MG63 (cell line): ENCODE measurements around the gene STMN3. TPM values are rescaled to one million over a fixed set of nuclear protein-coding genes. Genes with fewer than 3 reads are reported as not detected.
"Not testable (repeated sequence)": the region's sequence is repeated elsewhere in the genome, so short reads cannot be mapped to it uniquely, and the experiment has no call there.

ENCODE experiments used
- DNase-seq: peaks from one replicate; pipeline ENCODE4 v3.0.0-alpha.2; 2020
- H3K27me3 ChIP-seq: fragments of 250-450 bp; sonication (Bioruptor Pico); 2 replicates; pipeline ENCODE4 v1.5.1; 2020; ENCODE audit warnings: mild to moderate bottlenecking, moderate library complexity
- H3K36me3 ChIP-seq: fragments of 250-450 bp; sonication (Bioruptor Pico); 2 replicates; pipeline ENCODE4 v1.5.1; 2020; ENCODE audit warnings: mild to moderate bottlenecking, moderate library complexity
- H3K4me3 ChIP-seq: fragments of 250-450 bp; sonication (Bioruptor Pico); 2 replicates; pipeline ENCODE4 v1.5.1; 2020; ENCODE audit warnings: mild to moderate bottlenecking, moderate library complexity
- H3K9me3 ChIP-seq: fragments of 250-450 bp; sonication (Bioruptor Pico); 2 replicates; pipeline ENCODE4 v1.5.1; 2020; ENCODE audit warnings: mild to moderate bottlenecking, moderate library complexity
- total RNA-seq: library from RNA; depleted of rRNA; stranded (reverse); fragments of >200 nt; shearing (Covaris generic); gene quantifications from 2 replicates; pipeline ENCODE4 v1.2.3, GENCODE V29; 2014; ENCODE audit warnings: low replicate concordance

Gene STMN3
- total RNA-seq, 1 experiment from 2014 or later = 98.0 TPM

DNA sequence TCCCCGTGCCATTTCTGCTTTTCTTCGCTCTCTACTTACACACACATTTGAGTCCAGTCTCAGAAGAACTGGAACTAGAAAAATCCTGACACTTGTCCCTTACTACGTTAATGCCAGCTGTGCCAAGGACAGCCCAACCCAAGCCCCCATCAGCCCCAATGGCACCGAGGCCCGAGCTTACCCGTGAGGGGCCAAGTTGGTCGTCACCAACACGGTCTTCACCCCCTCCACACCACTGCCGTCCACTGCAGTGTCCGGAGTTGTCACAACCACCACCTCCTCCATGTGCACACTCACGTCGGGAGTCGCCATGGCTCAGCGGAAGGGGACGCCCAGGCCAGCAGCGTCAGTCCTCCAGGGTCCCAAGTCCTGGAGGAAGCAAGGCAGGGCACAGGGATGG, 34.1 kb downstream of the STMN3 start:
- Histone ChIP-seq H3K36me3 (peaks cover 62% of the 10 kb centered on the region), H3K9me3 (no peaks in the 10 kb centered on the region), H3K4me3 (no peak overlapping the region), H3K27me3 (no peaks in the 10 kb centered on the region)
- no peak for DNase-seq

DNA sequence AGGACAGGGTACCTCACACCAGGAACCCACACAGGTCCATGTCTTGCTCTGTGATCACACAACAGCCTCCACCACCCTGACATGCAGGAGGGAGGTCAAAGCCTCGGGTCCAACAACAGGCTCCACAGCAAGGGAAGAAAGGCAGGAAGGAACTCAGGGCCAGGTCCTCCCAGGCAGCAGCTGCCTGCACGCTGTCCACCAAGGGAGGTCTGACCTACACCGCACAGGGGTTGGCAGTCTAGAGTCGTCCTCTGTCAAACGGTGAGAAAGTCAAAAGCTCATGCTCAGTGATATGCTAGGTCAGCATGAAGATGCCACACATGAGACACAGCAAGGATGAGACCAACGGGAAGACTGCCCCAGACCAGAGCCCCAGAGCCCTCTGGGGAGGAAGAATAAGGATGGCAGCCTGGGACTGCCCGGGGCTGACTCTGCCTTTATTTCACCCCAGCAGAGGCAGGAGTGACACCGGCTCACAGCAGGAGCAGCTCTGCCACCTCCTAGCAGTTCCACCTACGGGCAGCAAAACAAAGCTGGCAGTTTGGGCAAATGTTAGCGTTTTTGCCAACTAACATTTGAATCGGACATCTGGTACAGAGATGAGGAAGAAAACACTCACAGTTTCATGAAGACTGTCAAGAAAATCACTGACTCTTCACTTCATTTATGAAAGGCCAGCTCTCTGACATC, 34.8 kb downstream of the STMN3 start:
- Histone ChIP-seq H3K36me3 (peaks cover 68% of the 10 kb centered on the region), H3K9me3 (no peaks in the 10 kb centered on the region), H3K4me3 (no peak overlapping the region), H3K27me3 (no peaks in the 10 kb centered on the region)
- no peak for DNase-seq

DNA sequence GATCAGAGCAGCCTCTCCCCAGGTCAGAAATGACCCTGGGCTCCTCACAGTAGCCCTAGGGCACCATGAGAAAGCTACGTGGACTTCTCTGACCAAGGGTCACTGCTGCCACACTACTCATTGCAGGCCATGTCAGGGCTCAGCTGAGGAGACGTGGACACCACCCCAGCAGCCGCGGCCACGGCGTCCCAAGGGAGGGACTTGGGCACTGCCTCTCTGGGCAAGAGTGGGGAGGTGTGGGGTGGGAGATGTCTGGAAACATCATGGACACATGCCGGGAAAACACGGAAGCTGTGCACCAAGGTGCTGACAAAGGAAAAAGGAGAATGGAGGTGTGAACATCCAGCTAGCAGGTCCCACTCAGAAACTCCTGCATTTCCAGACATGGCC, 35.4 kb downstream of the STMN3 start:
- DNase-seq = no peak
- H3K4me3 ChIP-seq = no peak overlapping the region
- H3K27me3 ChIP-seq = no peaks in the 10 kb centered on the region
- no peaks in the 10 kb centered on the region for H3K9me3 ChIP-seq
- H3K36me3 ChIP-seq = peaks cover 69% of the 10 kb centered on the region

DNA sequence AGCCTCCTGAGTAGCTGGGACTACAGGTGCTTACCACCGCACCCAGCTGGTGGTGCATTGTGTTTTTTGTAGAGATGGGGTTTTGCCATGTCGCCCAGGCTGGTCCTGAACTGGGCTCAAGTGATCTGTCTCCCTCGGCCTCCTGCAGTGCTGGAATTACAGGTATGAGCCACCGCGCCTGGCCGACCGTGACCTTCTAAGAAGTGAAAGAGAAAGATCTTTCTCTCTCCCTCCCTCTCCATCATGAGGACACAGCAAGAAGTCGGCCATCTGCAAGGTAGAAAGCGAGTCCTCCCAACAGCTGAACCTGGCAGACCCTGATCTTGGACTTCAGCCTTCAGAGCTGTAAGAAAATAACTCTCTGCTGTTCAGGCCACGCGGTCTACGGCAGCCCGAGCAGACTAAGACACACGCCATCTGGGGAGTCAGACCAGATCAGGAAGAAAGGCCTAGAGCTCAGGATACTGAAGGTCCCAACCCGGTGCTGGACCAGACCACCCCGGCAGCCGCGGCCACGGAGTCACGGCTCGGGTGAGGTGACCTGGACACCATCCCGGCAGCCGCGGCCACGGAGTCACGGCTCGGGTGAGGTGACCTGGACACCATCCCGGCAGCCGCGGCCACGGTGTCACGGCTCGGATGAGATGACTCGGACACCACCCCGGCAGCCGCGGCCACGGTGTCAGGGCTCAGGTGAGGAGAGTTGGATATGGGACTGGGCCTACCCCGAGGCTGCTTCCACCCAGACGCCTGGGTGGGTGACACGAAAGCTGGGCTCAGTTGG, 35.9 kb downstream of the STMN3 start:
- Histone ChIP-seq H3K27me3 (no peaks in the 10 kb centered on the region), H3K4me3 (no peak overlapping the region), H3K36me3 (peaks cover 72% of the 10 kb centered on the region), H3K9me3 (no peaks in the 10 kb centered on the region)
- no peak for DNase-seq

DNA sequence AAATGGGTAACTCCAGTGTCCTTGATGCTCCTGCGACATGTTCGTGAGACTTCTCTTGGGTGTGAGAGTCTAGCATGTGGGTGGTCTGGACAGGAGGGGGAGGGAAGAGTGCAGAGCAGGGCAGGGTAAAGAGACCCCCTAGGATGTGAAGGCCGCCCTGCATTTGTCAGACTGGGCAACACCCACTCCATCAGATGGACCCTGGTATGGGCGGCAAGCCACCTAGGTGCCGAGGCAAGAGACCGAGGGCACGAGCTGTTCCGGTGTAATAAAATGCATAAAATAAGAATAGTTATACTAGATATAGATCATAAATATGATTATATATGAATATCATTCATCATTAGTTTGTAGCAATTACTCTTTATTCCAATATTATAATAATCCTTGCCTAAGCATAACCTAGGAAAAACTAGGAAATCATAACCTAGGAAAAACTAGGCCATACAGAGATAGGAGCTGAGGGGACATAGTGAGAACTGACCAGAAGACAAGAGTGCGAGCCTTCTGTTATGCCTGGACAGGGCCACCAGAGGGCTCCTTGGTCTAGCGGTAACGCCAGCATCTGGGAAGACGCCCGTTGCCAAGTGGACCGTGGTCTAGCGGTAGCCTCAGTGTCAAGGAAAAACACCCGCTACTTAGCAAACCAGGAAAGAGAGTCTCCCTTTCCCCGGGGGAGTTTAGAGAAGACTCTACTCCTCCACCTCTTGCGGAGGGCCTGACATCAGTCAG, 39.2 kb downstream of the STMN3 start:
- peaks cover 67% of the 10 kb centered on the region for H3K36me3 ChIP-seq
- H3K27me3 ChIP-seq, H3K4me3 ChIP-seq, DNase-seq, H3K9me3 ChIP-seq: not testable (repeated sequence)

DNA sequence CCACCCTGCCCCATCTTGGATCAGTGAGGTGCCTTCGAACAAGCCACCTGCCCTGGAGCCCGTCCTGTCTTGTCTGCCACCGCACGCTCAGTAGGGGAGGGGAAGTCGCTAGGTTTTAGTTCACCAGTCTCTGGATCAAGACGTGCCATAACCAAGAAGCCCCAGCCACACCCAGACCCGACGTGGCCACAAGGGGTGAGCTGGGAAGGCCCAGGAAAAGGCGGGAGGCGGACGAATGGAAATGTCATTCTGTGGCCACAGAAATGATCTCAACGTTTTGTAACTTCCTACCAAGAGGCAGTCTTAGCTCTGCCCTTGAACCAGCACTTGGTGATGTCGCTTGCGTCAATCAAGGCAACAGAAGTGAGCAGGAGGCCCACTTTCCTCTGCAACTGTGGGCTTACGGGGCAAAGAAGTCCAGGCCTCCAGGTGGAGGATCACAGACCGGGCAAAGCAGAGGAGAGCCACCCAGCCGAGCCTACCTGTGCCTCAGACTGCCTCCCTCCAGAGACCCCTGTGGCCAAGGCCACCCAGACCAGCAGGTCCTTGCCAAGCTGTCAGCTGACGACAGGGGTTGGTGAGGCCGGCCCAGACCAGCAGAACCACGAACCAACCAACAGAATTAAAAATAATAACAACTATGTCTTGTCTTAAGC, 40.8 kb downstream of the STMN3 start:
- DNase-seq = no peak

DNA sequence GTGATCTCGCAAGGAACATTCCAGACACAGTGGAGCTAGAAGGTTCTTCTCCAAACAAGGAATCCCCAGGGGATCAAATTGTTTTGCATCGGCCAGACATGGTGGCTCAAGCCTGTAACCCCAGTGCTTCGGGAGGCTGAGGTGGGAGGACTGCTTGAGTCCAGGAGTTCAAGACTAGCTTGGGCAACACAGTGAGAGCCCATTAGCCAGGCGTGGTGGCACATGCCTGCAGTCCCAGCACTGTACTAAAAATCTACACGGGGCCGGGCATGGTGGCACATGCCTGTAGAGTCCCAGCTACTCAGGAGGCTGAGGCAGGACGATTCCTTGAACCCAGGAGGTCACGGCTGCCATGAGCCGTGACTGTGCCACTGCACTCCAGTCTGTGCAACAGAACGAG, 41.6 kb downstream of the STMN3 start:
- no peak for DNase-seq
- no peaks in the 10 kb centered on the region for H3K9me3 ChIP-seq
- H3K27me3 ChIP-seq = no peaks in the 10 kb centered on the region
- H3K4me3 ChIP-seq = no peak overlapping the region
- peaks cover 49% of the 10 kb centered on the region for H3K36me3 ChIP-seq

More for the DNA sequence above, 40.8 kb downstream of the STMN3 start:
- H3K36me3 ChIP-seq = peaks cover 54% of the 10 kb centered on the region
- no peaks in the 10 kb centered on the region for H3K9me3 ChIP-seq
- no peaks in the 10 kb centered on the region for H3K27me3 ChIP-seq
- no peak overlapping the region for H3K4me3 ChIP-seq

DNA sequence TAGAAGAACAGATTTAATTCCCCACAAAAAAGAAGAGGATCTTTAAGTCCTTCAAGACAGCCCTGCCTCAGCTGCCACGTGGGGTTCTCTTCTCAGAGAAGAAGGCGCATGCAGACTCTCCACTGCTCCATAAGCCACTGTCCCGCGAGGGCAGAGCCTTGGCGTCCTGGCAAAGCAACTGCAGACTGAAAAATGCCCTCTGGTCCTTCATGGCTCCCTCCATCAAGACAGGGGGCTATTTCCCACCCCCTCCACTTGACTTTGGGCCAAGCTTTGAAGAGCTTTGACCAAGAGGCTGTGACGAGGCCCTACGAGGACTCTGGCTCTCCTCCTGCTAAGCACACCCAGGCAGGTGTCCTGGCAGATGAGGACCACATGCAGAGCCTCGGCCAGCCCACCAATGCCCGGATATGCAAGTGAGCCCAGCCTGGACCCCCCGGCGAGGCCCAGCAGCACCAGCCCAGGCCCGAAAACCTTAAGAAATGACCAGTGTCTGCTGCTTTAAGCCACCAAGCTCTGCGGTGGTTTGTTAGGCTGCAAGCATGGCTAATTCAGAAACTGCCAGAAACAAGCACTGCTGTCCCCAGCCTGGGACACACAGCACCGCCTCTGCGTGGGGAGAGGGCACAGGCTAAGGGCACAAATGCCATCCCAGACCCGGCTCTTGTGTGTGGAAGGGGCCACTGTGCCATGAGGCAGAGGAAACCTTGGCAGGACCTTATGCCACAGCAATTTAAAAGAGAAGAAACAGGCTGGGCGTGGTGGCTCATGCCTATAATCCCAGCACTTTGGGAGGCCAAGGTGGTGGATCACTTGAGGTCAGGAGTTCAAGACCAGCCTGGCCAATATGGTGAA, 42.4 kb downstream of the STMN3 start:
- Histone ChIP-seq H3K9me3 (no peaks in the 10 kb centered on the region), H3K36me3 (peaks cover 41% of the 10 kb centered on the region), H3K4me3 (no peak overlapping the region), H3K27me3 (no peaks in the 10 kb centered on the region)
- DNase-seq = no peak

DNA sequence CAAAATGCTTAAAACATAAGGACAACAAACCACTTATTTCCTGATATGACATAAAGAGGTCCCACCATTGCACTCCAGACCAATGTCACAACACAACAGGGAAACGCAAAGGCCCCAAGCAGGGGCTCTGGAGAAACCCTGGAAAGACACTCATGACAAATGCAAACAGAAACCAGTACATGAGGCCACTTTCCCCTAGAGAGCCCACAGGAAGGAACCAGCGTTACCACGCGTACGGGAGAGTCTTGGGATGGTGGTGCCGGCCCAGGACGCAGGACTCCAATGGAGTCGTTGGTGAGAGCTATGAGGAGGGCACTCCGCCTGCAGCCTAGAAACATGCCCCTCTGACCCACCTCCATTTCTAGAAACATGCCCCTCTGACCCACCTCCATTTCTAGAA, 46.5 kb downstream of the STMN3 start:
- Histone ChIP-seq H3K9me3 (no peaks in the 10 kb centered on the region), H3K36me3 (peaks cover 39% of the 10 kb centered on the region), H3K4me3 (no peak overlapping the region), H3K27me3 (no peaks in the 10 kb centered on the region)
- no peak for DNase-seq

DNA sequence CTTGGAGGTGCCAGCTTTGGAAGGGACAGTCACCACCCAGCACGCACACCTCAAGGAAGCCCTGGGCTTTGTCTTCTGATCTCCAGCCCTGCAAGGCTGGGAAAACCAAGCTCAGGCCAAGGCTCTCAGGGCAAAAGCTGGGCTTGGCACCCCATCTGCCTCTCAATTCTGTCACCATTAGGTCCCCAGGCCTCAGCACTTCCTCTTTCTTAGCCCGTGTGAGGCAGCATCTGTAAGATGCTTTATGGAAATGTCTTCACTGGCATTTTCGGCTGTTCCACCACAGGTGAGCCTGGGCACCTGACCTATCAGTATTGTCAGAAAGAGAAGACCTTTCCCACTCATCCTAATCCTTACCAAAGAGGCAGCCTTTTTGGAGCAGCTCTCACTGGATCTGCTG, 50.9 kb downstream of the STMN3 start:
- DNase-seq = no peak
- no peak overlapping the region for H3K4me3 ChIP-seq
- H3K36me3 ChIP-seq = peaks cover 70% of the 10 kb centered on the region
- no peaks in the 10 kb centered on the region for H3K9me3 ChIP-seq
- H3K27me3 ChIP-seq = no peaks in the 10 kb centered on the region

DNA sequence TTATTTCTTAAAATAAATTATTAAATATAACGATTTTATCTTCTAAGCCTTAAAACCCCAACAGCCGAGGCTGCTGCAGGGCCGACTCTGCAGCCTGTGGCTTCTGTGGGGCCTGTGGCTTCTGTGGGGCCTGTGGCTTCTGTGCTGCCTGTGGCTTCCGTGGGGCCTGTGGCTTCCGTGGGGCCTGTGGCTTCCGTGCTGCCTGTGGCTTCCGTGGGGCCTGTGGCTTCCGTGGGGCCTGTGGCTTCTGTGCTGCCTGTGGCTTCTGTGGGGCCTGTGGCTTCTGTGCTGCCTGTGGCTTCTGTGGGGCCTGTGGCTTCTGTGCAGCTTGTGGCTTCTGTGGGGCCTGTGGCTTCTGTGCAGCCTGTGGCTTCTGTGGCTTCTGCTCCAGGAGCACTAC, 51.5 kb downstream of the STMN3 start:
- not testable (repeated sequence) for H3K4me3 ChIP-seq, H3K9me3 ChIP-seq, H3K27me3 ChIP-seq, DNase-seq
- H3K36me3 ChIP-seq = peaks cover 72% of the 10 kb centered on the region

DNA sequence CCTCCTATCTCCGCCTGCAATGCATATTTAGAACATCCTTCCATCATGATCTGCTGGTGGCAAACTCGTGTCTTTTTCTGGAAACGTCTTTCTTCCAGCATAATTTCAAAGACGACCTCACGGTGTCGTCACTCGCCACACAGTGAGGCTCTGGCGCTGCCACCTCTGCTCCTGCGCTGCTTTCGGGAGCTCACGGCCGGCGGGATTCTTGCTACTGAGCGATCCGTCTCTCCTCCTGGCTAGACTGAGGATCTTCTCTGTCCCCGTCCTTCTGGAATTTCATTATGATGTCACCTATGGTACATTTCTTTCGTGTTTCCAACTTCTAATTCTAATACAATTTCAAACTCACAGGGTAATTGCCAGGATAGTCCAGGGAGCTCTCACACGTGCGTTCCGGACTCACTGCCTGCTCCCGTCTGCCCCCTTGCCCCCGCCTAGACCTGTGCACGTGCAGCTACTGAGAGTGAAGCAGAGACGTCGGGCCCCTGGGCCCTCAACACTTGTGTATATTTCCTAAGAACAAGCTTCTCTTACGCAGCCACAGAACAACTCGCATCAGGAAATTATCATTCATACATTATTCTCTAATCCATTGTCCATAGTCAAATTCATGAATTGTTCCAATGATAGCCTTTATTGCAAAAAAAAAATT, 53.7 kb downstream of the STMN3 start:
- H3K36me3 ChIP-seq = peaks cover 78% of the 10 kb centered on the region
- H3K9me3 ChIP-seq = no peaks in the 10 kb centered on the region
- no peak for DNase-seq
- no peak overlapping the region for H3K4me3 ChIP-seq
- H3K27me3 ChIP-seq = no peaks in the 10 kb centered on the region

DNA sequence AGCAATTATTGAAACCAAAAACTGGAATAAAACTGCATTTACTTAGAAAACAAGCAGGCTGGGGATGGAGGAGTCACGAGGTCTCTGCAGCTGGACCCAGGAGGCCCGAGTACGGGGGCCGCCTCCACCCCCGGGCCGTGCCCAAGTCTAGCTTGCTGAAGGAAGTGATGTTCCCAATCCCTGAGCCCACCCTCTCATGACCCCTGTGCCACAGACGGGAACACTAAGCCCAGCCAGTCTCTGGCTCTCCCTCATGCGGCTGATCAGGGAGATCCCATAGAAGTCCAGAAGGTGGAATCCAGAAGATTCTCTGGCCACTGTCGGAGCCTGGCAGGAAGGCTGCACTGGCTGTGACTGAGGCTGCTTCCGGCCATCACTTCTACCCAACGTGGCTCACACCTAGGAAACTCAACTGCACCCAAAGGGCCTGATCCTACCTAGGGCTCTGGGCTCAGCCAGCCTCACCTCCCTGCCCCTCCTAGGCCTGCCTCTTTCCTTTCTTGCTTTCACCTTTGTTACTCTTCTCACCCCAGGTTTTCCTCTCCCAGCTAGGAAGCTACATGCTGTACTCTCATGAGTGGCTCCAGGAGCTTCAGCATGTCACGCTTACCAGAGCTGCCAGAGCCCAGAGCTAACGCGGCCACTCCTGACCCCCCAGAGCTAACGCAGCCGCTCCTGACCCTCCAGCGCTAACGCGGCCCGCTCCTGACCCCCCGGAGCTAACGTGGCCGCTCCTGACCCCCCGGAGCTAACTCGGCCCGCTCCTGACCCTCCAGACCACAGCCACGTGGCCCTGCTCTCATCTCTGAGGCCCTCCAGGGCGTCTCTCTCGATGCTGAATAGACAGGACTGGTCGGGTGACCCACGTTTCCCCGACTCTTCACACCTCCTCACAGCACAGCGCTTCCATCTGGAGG, 54.5 kb downstream of the STMN3 start:
- peaks cover 78% of the 10 kb centered on the region for H3K36me3 ChIP-seq
- H3K9me3 ChIP-seq = no peaks in the 10 kb centered on the region
- no peak overlapping the region for H3K4me3 ChIP-seq
- H3K27me3 ChIP-seq = no peaks in the 10 kb centered on the region
- no peak for DNase-seq

DNA sequence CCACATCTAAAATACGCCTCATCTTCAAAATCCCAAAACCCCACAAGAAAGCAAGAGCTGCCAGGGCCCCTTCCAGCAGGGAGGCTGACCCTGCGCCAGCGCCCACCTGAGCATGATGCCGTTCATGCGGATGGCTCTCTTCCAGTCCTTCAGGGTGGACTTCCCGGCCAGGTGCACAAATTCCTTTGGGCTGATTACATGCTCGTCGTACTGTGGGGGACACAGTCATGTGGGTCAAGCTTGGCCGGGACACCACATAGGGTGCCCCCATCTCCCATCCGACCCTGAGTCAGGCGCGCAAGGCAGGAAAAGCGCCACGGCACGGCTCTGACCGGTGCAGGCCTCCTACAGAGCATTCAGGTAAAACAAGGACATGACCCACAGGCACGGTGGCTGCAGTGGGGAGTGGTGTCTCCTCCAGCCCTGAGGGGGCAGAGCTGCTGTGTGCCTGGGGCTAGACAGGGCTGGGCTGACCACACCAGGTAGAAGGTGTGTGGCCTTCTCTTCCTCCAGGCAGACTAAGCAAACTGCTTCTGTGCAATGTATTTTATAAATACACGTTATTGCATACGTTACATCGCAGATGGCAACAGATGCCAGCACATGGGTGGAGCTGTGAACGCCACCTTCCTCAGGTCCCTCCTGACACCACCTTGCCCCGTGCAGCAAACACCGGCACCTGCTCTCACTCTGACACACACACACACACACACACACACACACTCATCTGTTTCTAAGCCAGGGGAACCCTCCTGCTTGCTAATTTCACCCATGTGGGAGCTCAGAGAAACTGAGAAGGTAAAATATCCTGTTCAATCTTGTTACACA, 55.4 kb downstream of the STMN3 start:
- peaks cover 78% of the 10 kb centered on the region for H3K36me3 ChIP-seq
- H3K4me3 ChIP-seq = no peak overlapping the region
- DNase-seq = no peak
- H3K27me3 ChIP-seq = no peaks in the 10 kb centered on the region
- no peaks in the 10 kb centered on the region for H3K9me3 ChIP-seq
